ENCODE measurements around the gene USPL1.

DNA sequence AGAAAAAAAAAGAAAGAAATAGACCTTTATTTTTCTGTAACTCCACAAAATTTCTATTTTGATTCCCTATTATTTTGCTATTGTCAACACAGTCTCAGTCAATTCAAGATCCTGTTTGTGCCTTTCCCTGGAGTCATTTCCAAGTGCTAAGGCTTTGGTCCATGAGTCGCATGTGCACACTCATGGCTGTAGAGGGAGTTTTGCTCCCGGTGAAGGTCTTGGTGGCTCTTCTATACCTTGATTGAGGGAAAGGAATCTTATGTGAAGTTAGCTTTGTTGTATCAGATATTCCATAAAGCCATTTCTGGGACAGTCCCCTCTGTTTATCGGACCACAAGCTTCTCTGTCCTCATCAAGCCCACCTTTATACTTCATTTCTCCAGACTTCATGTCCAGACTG is 59.0 kb downstream of the USPL1 start:
- TF ChIP-seq, protein P1, sequence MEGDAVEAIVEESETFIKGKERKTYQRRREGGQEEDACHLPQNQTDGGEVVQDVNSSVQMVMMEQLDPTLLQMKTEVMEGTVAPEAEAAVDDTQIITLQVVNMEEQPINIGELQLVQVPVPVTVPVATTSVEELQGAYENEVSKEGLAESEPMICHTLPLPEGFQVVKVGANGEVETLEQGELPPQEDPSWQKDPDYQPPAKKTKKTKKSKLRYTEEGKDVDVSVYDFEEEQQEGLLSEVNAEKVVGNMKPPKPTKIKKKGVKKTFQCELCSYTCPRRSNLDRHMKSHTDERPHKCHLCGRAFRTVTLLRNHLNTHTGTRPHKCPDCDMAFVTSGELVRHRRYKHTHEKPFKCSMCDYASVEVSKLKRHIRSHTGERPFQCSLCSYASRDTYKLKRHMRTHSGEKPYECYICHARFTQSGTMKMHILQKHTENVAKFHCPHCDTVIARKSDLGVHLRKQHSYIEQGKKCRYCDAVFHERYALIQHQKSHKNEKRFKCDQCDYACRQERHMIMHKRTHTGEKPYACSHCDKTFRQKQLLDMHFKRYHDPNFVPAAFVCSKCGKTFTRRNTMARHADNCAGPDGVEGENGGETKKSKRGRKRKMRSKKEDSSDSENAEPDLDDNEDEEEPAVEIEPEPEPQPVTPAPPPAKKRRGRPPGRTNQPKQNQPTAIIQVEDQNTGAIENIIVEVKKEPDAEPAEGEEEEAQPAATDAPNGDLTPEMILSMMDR (IDR thresholded peaks at IDR 0.05 in 4 of 5, conservative IDR thresholded peaks at IDR 0.05 in 1 of 5) = no peak
- TF ChIP-seq POLR2A (IDR thresholded peaks at IDR 0.05) = no peak
